Measurements from ENCODE around the gene FBXO41. TPM values are rescaled to one million over a fixed set of nuclear protein-coding genes. Genes with fewer than 3 reads are reported as not detected.

The FBXO41 gene
- total RNA-seq, 1 experiment from 2014 or later, result 3.6 TPM

DNA sequence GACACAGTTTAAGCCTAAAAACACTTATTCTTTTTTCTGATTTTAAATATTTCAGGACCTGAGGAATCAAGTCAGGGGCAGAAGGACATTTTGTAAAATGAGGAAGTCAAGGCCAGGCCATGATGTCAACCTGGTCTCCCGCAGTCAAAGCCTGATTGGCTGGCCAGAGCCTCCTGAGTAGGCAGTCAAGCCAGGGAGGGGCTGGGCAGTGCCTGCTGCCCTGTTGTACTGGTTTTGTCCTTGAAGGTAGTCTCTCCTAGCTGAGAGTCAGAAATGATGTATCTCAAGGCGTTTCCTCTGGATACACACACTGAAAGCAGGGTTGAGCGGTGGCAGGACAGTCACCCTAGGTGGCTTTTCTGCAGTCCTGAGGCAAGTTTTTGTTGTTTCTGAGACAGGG, 30.4 kb downstream of the FBXO41 start:
- in situ Hi-C loops (cut with HindIII; ENCODE audit: low sequenced_read_pairs), result no loop called here
- no peak for DNase-seq (ENCODE audit: low spot score)

DNA sequence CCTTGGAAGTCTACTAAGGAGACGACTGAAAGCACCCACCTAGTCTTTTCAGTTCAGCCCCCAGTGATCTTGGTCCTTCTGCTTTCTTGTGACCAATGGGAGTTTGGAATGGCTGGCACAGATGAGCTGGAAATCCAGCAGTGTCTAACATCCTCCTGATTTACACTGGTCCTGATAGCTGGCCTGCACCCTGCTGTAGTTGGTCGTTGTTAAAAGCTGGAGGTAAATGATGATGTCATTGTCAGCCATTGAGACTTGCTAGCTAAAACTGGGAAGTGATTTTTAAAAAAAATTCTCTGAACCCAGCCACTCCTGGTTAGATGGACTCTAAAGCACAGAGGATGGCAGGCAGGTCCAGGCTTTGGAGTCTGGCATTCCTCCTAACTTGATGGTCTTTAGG, 30.9 kb downstream of the FBXO41 start:
- DNase-seq (ENCODE audit: low spot score), result no peak
- in situ Hi-C loops (cut with HindIII; ENCODE audit: low sequenced_read_pairs), result no loop called here

DNA sequence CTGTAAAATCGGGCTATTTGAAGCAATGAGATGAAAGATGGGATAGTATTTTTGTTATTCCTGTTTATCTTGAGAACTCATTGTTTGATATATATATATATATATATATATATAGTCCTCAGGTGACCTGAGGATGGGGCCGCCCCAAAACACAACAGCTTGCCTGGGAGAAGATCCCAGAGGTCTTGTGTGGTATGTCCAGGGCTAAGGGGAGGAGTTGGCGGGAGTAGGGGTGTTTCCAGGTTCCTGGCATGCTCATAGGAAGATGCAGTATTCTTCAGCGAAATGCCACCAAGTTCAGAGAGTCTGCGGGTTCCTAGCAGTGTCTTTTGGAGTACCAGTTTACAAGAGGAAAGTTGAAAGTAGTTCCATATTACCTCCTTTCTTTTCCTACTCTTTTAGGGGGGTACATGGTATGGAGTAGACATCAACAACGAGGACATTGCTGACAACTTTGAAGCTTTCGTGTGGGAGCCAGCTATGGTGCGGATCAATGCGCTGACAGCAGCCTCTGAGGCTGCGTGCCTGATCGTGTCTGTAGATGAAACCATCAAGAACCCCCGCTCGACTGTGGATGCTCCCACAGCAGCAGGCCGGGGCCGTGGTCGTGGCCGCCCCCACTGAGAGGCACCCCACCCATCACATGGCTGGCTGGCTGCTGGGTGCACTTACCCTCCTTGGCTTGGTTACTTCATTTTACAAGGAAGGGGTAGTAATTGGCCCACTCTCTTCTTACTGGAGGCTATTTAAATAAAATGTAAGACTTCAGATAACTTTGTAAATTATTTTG, 31.8 kb downstream of the FBXO41 start:
- DNase-seq (ENCODE audit: low spot score), result no peak
- in situ Hi-C loops (cut with HindIII; ENCODE audit: low sequenced_read_pairs), result no loop called here

DNA sequence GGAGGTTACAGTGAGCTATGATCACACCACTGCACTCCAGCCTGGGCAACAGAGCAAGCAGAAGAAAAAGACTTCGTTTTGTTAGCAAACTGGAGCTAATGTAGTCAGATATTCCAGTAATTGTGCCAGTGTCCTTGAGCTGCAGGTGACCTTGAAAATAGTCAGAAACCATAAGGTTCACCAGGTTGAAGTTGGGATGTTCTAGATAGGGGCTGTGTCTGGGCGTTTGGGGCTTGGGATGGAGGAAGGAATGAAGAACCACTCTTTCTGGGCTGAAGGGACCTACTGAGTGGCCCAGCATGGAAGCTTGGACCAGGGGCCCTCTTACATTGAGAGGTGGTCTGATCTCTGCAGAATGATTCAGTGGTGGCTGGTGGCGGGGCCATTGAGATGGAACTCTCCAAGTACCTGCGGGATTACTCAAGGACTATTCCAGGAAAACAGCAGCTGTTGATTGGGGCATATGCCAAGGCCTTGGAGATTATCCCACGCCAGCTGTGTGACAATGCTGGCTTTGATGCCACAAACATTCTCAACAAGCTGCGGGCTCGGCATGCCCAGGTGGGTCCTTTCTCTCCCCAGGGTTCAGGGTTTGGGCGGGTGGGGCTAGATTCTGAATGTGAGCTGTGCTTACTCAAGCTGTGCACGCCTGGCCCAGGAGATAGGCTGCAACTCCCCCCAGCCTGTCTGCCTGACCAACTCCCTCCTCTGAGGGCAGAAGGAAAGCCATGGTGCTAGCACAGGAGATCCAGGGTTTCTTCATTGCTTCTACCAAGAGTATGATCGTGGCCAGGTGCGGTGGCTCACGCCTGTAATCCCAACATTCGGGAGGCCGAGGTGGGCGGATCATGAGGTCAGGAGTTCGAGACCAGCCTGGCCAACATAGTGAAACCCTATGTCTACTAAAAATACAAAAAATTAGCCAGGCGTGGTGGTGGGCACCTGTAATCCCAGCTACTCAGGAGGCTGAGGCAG, 33.1 kb downstream of the FBXO41 start:
- in situ Hi-C loops (cut with HindIII; ENCODE audit: low sequenced_read_pairs), result no loop called here
- no peak for DNase-seq (ENCODE audit: low spot score)

DNA sequence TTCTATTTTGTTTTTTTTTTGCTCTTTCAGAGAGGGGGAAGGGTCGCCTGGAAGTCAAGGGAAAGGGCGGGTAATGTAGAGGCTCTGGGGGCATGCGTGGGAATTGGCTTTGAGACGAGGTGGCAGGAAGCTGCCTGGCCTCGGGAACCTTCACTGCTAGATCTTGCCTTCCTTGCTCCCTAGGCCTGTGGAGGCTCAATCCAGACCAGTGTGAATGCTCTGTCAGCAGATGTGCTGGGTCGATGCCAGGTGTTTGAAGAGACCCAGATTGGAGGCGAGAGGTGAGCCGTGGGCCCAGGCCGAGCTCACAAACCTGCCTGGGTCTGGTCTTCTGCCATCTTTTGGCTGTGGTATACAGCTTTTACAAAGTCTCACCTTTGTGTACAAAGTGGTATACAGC, 34.6 kb downstream of the FBXO41 start:
- DNase-seq (ENCODE audit: low spot score), result no peak
- in situ Hi-C loops (cut with HindIII; ENCODE audit: low sequenced_read_pairs), result no loop called here

DNA sequence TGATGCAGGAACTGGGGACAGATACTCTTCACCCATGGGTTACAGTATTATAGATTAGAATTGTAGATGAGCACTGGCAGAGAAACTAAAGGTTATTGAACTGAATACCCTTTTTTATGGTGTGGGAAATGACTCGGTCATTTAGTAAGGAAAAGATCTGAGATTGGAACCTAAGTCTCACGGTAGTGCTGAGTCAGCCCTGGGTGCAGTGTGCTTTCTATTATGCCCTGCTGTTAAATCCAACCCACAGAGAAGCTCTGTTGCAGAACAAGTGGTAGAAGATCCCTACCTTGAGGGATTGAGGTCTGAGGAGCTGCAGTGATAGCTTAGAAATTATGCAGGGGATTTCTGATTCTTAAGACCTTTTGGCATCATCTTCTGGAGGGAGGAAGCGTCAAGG, 37.4 kb downstream of the FBXO41 start:
- in situ Hi-C loops (cut with HindIII; ENCODE audit: low sequenced_read_pairs), result no loop called here
- no peak for DNase-seq (ENCODE audit: low spot score)

DNA sequence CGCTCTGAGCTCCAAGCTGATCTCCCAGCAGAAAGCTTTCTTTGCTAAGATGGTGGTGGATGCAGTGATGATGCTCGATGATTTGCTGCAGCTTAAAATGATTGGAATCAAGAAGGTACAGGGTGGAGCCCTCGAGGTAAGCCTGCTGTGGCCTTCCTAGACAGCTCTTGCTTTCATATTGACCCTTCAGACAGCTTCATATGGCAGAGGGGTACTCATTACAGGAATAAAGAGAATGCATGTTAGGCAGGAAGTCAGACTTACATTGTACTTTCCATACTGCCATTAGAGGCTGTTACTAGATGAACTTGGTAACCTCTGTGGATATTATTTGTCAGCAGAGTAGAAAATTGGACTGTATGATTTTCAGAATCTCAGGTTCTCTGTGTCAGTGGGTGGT, 39.7 kb downstream of the FBXO41 start:
- in situ Hi-C loops (cut with HindIII; ENCODE audit: low sequenced_read_pairs), result no loop called here
- no peak for DNase-seq (ENCODE audit: low spot score)

DNA sequence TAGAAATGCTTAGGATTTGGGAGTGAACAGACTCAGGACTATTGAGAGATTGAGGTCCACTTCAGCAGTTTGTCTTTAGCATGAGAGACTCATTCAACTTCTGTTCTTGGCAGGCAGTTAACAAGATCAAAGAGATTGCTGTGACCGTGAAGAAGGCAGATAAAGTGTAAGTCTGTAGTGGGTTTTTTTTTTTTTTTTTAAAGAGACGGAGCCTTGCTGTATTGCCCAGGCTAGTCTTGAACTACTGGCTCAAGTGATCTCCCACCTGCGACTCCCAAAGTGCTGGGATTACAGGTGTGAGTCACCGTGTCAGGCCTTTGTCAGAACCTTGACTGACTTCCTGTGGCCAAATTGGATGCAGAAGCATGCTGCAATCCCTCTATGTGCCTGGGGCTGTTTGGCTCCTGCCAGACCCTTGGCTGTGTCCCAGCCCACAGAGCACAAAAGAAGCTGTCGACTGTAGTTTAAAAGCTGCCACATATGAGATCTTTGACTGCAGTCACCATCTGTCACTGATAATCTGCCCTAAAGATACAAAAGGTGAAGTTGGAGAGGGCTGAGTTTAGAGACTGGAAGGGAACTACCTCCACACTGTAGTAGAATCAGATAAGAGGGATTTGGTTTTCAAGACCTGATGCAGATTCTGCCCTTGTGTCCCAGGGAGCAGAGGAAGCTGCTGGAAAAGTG, 40.3 kb downstream of the FBXO41 start:
- in situ Hi-C loops (cut with HindIII; ENCODE audit: low sequenced_read_pairs), result no loop called here
- peak; percentile 88 for DNase-seq (ENCODE audit: low spot score)

DNA sequence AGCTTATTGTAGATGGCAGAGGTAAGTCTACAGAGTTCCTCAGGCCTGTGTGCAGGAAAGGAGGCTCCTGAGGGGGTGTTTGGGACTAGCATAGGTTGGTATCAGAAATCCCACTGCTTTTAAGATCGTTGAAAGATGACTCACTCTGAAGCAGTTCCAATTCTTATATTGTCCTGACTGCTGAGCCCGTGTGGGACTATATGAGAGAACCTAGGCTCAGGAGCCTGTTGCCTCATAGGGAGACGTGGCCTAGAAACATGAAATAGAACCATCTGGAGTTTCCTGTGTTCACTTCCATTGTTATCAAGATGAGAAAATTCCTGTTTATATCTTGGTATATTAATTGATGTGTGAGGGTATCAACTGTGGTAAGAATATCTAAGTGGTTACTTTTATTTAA, 44.5 kb downstream of the FBXO41 start:
- in situ Hi-C loops (cut with HindIII; ENCODE audit: low sequenced_read_pairs), result loop anchor here (5.0 kb wide), 1 partner anchor 53 kb away; the partner anchor contains the start of gene EGR4
- DNase-seq (ENCODE audit: low spot score), result peak; percentile 78

DNA sequence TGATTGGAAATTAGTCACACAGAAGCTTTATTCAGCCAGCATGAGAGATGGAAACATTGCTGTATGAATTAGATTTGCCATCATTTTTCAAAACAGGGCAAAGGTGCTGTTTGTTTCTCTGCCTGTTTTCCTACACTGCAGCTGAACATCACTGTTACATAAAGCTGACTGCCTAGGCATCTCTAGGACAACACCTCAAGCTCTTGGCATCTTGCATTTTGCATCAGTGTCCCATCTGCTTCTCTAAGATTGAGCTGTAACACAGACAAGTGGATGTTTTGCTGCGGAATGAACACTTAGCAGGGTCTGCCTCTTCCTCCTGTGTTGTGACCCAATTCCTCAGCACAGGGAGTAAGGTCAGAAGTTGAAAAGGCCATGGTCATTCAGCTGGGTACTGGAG, 45.3 kb downstream of the FBXO41 start:
- DNase-seq (ENCODE audit: low spot score), result peak; percentile 85
- in situ Hi-C loops (cut with HindIII; ENCODE audit: low sequenced_read_pairs), result loop anchor here (5.0 kb wide), 1 partner anchor 53 kb away; the partner anchor contains the start of gene EGR4

DNA sequence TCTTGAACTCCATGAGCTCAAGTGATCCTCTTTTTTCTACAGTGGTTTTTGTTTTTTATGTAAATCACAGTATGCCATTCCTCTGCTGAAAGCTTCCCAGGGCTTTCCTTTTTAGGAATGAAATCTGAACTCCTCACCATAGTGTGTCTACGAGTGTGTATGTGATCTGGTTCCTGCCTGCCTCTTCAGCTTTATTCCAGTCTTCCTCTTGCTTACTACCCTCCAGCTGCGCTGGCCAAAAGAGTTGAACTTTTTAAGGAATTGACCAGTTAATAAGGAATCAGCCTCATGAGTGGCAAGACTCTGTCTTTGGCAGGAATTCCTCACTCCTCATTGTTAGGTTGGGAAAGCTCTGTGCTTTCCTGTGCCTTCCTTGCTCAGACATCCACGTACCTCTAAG, 46.1 kb downstream of the FBXO41 start:
- in situ Hi-C loops (cut with HindIII; ENCODE audit: low sequenced_read_pairs), result loop anchor here (5.0 kb wide), 1 partner anchor 54 kb away; the partner anchor contains the start of gene EGR4
- DNase-seq (ENCODE audit: low spot score), result no peak

DNA sequence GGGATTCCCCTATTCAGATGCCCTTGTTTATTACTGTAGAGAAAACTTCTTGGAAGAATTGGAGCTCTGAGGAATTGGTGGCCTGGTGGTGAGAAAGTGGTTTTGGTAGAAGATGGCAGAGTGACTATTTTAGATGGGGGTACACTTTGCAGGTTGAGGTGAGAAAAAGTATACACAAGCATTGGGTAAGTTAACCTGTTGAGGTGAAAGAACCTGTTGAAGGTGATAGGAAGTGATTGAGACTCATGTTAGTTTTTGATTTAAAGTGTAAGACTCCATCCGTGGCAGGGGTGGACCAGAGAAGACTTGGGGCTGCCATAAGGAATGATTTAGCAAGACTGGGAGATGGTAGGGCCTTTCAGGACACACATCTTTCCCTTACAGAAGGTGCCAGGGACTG, 47.1 kb downstream of the FBXO41 start:
- DNase-seq (ENCODE audit: low spot score), result no peak
- in situ Hi-C loops (cut with HindIII; ENCODE audit: low sequenced_read_pairs), result loop anchor here (5.0 kb wide), 1 partner anchor 55 kb away; the partner anchor contains the start of gene EGR4

DNA sequence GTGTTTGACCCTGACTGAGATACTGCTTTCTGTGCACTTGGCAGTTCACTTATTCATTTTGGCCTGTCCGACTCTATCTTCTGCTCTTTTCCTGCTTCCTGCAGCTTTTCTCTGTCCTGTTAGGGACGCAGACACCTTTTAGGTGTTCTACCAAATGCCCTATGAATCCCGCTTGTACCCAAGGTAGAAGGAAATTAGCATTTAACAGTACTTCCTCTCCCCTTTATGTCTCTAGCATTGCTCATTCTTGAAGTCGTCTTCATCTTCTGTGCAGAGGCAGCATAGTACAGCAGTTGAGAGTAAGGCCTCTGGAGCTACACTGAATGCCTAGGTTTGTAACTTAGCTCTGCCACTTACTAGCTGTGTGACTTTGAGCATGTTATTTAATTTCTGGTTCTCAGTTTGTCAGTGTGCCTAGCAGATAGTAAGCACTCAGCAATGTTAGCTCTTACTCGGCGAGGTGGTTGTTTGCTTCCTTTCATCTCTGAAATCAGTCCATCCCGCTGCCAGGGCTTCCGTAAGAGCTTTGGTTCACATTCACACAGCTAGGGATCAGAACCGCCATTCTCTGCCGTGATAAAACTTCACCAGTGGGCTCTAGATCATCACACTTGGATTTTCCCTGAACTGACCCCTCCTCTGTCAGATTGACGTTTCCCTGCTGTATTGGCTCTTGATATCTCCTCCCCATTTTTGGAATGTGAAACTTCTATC, 48.8 kb downstream of the FBXO41 start:
- no peak for DNase-seq (ENCODE audit: low spot score)
- in situ Hi-C loops (cut with HindIII; ENCODE audit: low sequenced_read_pairs), result loop anchor here (5.0 kb wide), 1 partner anchor 57 kb away; the partner anchor contains the start of gene EGR4

DNA sequence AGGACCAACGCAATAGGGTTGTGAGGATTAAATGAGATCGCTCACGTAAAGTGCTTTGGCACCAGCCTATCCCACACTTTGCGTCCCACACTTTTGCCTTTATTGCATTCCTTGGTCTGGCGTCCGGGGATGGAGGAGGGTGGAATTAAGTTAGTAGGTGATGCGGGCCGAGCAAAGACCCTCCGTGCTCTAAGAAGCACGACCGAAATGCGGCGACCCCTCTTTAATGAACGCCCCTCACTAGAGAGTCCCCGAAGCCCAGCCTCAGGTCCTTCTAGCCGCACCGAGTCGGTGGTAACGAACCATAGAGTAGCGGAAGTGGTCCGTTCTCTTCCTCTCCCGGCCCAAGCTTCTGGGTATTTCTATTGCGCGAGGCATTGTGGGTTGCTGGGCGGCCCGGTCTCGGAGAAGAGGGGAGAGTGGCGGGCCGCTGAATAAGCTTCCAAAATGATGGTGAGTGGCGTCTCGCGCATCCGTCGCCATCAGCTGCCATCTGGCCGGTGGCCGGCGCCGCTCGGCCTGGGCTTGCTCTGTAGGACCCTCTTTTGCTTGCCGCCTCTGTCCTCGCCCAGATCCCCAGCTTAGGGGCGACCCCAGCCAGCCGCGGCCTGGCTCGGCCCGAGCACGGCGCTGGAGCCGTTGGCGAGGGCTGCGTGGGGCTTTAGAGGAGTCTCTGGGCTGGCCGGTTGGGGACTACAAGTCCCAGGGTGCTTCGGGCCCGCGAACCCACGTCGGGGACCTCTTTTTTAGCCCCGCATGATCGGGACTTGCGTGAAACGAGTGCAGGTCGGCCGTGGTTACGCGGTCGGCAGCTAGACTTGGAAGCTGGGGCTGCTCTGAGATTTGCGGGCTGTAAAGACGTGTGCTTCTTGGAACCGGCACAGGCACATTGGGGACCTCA, 50.1 kb downstream of the FBXO41 start, which contains the start of gene CCT7:
Gene CCT7 (plus strand): TSS at position 377 of the 901 bp plus-strand sequence. CDS start 71 bp downstream, at position 448.
- peak; percentile 96 for DNase-seq (ENCODE audit: low spot score)
- in situ Hi-C loops (cut with HindIII; ENCODE audit: low sequenced_read_pairs), result no loop called here

DNA sequence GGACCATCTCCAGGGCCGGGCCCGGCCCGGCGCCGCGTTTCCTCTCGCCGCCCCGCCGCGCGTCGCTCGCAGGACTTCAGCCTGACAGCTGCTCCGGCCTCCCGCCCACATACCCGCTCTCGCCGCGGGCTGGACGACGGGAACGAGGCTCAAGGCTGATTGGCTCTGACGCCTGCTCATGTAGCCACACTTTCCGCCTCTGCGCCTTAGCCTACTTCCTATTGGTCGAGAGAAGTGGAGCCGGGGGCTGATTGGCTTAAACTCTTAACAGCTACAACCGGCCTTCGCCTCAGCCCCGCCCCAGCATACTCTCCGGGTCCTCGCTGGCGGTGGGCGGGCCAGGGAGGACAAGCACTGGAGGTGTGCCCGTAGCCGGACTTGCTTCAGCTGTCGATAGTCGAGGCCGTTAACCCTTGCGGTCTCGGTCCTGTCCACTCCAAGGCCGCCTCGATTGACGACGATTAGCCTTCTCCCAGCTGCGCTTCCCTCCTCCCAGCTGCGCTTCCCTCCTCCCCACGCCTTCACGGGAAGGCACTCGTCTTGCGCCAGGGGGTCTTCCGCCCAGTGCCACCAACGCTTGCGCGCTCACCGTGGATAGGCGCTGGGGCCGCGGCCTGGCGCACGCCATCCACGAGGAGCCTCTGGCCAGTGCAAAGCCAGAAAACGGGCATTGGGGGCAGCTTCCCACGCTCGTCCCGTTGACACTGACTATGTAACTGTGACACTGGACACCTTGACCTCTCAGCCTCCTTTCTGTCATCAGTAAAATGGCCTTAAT, 50.9 kb downstream of the FBXO41 start, which contains the start of gene PRADC1:
Gene PRADC1 (minus strand): TSS at position 86 of the 778 bp plus-strand sequence. CDS start 79 bp downstream, at position 7.
- DNase-seq (ENCODE audit: low spot score), result peak; percentile 100
- in situ Hi-C loops (cut with HindIII; ENCODE audit: low sequenced_read_pairs), result no loop called here

DNA sequence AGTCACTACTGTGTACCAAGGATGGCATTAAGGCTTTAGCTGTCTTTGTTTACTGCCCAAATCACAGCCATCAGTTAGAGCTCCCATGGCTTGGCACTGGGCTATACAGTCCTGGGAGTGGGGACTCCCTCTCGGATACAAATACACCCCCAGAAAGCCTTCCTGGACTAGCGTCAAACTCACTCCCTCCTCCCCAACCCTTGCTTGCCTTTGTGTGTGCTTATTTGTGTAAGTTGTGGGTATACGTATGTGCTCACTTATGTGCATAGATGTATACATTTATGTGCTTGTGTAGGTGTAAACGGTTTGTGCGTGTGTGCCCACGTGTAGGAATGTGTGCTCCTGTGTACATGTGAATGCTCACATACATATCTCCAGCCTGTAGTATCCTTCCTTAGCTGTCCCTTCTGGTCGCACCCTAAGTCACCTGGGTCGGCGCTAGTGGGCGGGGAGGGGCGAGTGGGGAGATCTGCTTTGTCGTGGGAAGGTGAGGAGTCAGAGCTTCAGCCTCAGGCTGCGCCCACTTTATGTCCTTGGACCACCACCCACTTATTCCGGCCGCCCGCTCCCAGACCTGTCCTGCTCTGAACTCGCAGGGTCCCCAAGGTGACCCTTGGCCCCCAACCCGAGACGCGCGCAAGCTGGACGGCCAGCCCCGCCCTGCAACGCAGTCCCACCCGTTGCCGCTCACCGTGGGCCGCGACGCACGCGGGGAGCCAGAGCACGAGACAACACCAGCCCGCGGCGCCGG, 51.7 kb downstream of the FBXO41 start:
- peak; percentile 44 for DNase-seq (ENCODE audit: low spot score)

More for the DNA sequence above, 51.7 kb downstream of the FBXO41 start:
- in situ Hi-C loops (cut with HindIII; ENCODE audit: low sequenced_read_pairs), result no loop called here
